HepG2 (cell line): Measurements from ENCODE around the gene TTC32. TPM values are rescaled to one million over a fixed set of nuclear protein-coding genes. Genes with fewer than 3 reads are reported as not detected.

Experiments used
- polyA plus RNA-seq, 8 experiments: library from polyadenylated mRNA; depleted of rRNA in 3 of 8; stranded (reverse) in 7 of 8; unstranded in 1 of 8; fragments of >200 nt; fragmentation: Illumina TruSeq in 4 of 8; extraction: Trizol in 4 of 8; gene quantifications; 2 replicates each; pipeline versions ENCODE4 v1.2.1 to v1.2.3, GENCODE V29; 2011 to 2016; ENCODE audit warnings: low read depth in 4 of 8, missing spikeins in 1 of 8, mixed read lengths in 1 of 8; ENCODE audit not compliant: insufficient read depth in 1 of 8
- total RNA-seq, 5 experiments: library from RNA; depleted of rRNA; stranded (reverse); fragments of >200 nt; fragmentation: Illumina TruSeq; extraction: Trizol; gene quantifications; 2 replicates each; pipeline ENCODE4 v1.2.3, GENCODE V29; 2016; ENCODE audit warnings: low read depth in 1 of 5

Gene TTC32
- total and polyA plus RNA-seq, 2 of the 13 experiments (the other 11 are each of a cell fraction or from before 2014, with no cell fraction given): 21.6 to 38.3 TPM

Other genes starting within 250 kb of the TTC32 start
- 19.6 and 26.6 TPM in 2 replicates for gene WDR35, start 88.1 kb upstream of the TTC32 start, total RNA-seq (2016; rRNA removed; fragmentation: Illumina TruSeq; extraction: Trizol)
- 8.2 and 11.1 TPM in 2 replicates for gene WDR35, start 88.1 kb upstream of the TTC32 start, polyA plus RNA-seq (2011; rRNA removed)
- gene MATN3, start 110.7 kb upstream of the TTC32 start, total RNA-seq (2016; rRNA removed; fragmentation: Illumina TruSeq; extraction: Trizol): 19.2 and 36.1 TPM in 2 replicates
- gene MATN3, start 110.7 kb upstream of the TTC32 start, polyA plus RNA-seq (2011; rRNA removed): 191 and 208 TPM in 2 replicates
- 82.8 and 116 TPM in 2 replicates for gene LAPTM4A, start 149.6 kb upstream of the TTC32 start, total RNA-seq (2016; rRNA removed; fragmentation: Illumina TruSeq; extraction: Trizol)
- 491 and 558 TPM in 2 replicates for gene LAPTM4A, start 149.6 kb upstream of the TTC32 start, polyA plus RNA-seq (2011; rRNA removed)